ENCODE data around the gene TFR2.
A peak's percentile ranks its signal among the peaks of the same experiment; 100 is the strongest.

The TFR2 gene

GRCh38 chr7:100611983-100612729 is 29.2 kb downstream of the TFR2 start, which contains the start of gene MOSPD3:
TSS of gene MOSPD3 (plus strand) at chr7:100612540. CDS start at chr7:100612792, 252 bp downstream.
- DNase-seq, result peak; percentile 99

DNA sequence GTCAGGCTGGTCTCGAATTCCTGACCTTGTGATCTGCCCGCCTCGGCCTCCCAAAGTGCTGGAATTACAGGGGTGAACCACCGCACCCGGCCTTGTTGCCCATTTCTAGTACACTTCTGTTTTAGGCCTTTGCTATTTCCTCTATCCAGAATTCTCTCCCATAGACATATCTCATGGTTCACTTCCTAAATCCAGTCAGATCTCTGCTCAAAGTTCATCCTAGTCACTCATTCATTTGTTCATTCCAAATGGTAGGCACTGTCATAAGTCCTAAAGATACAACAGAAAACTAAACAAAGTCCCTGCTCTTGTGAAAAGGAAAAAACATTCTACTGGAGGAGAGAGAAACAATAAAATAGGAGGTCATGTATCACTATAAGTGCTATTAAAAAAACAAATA is 31.4 kb downstream of the TFR2 start:
- no peak for DNase-seq

- DNase-seq, result no peak
These were observed 34.2 kb downstream of the TFR2 start for GRCh38 chr7:100607111-100607510.

DNA sequence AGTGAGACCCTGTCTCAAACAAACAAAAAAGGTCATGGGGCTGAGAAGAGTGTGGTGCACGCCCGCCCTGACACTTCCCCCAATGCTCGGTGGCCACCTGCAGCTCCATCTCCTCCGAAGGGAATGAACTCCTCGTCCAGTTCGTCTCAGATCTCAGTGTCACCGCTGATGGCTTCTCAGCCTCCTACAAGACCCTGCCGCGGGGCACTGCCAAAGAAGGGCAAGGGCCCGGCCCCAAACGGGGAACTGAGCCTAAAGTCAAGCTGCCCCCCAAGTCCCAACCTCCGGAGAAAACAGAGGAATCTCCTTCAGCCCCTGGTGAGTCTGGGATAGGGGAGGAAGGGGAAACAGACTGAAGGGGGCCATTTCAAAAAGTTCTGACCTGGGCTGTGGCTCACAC is 35.0 kb downstream of the TFR2 start:
- no peak for DNase-seq

DNA sequence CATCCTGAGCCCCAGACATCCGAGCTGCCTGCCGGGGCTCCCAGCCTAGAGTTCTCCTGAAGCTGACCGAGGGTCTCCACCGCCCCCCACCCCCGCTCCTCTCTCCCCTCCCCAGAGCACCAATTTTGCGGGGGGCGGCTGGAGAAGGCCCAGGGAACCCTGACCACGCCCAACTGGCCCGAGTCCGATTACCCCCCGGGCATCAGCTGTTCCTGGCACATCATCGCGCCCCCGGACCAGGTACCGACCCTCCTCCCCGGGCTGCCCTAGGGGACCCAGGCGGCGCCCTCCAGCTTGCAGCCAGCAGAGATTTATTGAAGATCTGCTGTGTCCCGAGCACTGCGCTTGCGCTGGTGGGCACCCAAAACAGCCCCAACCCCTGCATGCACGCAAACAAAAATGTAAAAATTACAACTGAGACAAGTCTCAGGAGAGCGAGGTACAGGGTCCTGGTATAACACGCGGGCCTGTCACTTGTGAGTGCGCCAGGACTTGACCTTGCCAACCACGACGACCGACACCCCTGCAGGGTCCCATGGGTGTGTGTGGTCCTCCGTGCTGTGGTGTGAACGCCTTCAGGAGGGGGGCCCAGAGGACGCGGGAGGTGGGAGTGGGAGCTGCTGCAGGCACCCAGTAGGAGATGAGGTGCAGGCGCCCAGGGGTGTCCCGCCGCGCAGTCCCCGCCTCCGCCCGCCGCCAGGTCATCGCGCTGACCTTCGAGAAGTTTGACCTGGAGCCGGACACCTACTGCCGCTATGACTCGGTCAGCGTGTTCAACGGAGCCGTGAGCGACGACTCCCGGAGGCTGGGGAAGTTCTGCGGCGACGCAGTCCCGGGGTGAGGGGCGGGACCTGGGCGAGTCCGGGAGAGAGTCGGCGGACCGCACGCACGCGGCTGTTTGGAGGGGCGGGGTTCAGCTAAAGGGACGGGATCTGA is 36.1 kb downstream of the TFR2 start:
- DNase-seq, result no peak

DNA sequence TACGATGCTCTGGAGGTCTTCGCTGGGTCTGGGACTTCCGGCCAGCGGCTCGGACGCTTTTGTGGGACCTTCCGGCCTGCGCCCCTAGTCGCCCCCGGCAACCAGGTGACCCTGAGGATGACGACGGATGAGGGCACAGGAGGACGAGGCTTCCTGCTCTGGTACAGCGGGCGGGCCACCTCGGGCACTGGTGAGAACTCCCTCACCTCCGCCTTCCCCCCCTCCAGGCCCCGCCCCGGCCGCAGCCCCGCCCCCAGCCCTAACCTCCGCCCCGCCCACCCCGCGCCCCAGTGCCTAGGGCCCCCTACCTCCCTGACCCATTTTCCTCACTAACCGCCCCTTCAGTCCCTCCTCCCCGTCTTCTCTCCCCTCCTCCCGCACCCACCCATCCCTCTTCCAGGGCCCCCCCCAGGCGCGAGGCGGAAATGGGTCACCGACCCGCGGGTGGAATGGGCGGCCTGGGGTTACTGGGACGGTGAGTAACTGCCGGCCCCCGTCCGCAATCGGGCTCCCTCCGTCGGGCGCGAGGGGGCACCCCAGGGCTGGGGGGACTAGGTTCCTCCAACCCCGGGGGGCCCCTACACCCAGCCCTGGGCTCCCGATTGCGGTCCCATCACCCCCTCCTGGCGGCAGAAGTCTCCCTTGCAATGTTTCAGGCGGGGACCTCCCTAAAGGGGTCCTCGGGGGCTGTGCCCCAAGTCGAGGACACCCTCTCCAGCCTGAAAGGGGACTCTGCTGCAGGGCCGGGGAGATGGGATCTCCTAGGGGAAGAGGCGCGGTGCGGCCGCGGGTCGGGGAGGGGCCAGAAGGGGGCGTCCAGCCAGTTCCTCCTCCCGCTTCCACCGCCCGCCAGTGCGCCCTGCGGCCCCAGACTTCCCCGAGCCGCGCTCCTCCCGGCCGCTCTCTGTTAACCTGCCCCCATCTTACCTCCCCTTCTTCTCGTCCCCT is 37.0 kb downstream of the TFR2 start:
- peak; percentile 82 for DNase-seq

DNA sequence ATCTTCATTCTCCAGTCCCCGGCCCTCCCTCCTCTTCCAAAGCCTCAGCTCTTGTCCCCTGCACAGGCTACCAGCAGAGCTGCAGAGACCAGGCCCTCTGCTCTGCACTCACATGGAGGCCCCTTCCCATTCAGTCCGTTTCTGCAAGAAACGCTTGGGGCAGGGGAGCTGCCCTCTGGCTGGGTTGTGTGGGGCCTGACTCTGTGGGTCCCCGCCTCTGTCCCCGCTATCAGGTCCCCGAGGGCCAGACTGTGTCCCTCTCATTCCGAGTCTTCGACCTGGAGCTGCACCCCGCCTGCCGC is 37.7 kb downstream of the TFR2 start:
- peak; percentile 21 for DNase-seq

DNA sequence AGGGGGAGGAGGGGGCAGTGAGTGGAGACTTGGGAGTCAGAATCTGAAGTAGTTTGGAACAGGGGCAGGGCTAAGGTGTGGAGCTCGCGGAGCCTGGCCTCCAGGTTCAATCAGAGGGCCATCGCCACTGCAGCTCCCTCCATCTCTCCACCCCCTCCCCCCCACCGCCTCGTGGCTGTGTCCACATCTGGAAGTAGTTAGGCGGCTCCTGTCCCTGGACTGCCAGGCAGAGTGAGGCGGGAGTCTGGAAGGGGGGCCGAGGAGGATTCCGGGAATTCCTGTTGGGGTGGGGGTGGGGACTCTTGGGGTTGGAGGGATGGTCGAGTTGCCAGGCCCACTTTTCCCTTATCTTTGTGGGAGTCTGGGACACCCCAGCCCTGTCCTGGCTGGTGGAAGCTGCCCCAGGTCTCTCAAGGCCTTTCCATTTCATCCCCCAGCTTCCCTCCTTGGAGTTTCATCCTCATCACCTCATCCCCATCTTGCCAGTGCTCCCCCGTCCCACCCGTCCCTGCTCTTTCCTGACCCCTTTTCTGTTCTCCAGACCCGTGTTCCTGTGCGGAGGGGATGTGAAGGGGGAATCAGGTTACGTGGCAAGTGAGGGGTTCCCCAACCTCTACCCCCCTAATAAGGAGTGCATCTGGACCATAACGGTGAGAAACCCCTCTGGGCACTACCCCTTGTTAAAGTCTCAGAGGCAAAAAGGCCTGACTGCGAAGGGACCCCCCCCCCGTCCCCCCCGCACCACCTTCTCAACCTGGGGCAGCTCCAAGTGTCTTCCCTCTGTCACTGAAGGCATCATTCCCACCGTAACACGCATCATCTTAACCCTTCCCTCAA is 38.2 kb downstream of the TFR2 start:
- DNase-seq, result no peak

- DNase-seq, result no peak
These were observed 40.7 kb downstream of the TFR2 start for GRCh38 chr7:100600730-100601038.

- DNase-seq, result no peak
These were observed 41.2 kb downstream of the TFR2 start for GRCh38 chr7:100599911-100600729.

GRCh38 chr7:100598425-100598824 is 42.9 kb downstream of the TFR2 start:
- DNase-seq, result no peak

DNA sequence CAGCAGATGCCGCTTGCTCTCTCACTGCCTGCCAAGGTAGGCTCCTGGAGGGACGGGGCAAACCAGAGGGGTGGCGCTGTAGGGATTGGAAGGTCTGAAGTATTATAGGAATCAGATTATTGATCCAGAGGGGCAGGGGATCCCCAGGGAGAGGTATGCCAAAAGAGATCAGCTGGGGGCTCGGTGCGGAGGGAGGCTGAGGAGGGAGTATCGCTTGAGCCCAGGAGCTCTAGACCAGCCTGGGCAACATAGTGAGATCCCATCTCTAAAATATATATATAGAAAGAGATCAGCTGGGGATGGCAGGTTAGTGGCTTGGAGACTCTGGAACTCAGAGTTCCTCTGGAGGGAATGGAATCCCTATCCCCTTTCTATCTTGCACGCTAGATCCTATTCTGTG is 46.2 kb downstream of the TFR2 start:
- DNase-seq, result no peak

DNA sequence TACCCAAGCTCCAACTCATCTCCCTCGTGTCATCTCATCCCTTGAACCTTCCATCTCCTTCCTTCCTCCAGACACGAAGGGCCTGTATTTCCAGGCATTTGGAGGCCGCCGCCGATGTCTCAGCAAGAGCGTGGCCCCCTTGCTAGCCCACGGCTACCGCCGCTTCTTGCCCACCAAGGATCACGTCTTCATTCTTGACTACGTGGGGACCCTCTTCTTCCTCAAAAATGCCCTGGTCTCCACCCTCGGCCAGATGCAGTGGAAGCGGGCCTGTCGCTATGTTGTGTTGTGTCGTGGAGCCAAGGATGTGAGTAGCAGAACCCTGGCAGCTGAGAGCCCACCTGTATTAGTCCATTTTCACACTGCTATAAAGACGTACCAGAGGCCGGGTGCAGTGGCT is 49.8 kb downstream of the TFR2 start:
- no peak for DNase-seq

GRCh38 chr7:100590077-100590737 is 51.1 kb downstream of the TFR2 start:
- DNase-seq, result no peak

GRCh38 chr7:100589341-100589947 is 51.9 kb downstream of the TFR2 start:
- DNase-seq, result no peak

DNA sequence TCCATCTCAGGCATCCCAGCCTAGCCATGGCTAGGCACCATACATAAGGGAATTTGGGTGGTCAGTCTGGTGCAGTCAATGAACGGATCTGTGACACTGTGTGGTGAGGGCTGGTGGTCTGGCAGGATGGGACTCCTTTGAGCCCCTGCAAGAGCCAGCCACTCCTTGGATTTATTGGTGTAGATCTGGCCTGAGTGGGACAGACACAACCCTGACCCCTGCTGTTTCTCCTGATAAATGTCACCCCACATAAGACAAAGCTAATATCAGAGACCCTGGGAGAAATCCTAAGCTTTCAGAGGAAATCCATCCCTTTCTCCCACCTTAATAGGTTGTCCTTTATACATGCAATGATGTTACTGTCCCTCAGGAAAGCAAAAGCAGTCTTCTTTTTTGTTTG is 52.9 kb downstream of the TFR2 start:
- peak; percentile 59 for DNase-seq

DNA sequence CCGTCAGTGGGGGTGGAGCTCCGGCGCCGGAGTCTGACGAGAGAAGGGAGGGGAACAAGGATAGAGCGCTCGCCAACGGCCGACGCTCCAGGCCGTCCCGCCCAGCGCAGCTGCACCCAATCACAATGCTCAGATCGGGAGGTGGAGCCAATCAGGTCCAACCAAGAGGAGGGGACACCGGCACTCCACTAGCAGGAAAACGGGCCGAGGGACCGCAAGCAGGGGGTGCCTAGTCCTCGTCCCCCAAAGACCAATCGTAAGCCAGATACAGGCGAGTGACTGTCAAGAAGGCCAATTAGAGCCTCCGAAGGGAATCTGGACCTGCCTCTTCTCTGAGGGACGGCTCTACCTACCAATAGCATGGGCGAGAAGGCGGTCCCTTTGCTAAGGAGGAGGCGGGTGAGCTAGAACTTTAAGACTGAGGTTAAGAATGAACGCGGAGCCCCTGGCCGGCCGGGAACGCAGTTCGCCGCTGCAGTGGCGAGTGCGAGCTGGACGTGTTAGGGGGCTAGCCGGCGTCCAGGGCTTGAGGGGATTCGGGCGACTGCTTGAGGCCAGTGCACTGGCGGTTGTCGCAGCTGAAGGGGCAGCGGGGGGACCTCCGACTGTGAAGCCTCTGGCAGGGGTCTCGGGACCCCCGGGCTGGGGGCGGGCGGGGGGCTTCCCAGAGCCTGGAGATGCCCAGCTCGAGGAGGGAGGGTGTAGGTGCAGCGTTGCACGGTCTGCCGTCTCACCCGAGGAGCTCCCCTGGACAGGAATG is 54.9 kb downstream of the TFR2 start, which contains the start of gene FBXO24:
Gene FBXO24, plus strand, starts transcription at position 63 of the 760 bp plus-strand sequence. Its CDS starts 298 bp downstream, at position 361.
- DNase-seq, result peak; percentile 100

DNA sequence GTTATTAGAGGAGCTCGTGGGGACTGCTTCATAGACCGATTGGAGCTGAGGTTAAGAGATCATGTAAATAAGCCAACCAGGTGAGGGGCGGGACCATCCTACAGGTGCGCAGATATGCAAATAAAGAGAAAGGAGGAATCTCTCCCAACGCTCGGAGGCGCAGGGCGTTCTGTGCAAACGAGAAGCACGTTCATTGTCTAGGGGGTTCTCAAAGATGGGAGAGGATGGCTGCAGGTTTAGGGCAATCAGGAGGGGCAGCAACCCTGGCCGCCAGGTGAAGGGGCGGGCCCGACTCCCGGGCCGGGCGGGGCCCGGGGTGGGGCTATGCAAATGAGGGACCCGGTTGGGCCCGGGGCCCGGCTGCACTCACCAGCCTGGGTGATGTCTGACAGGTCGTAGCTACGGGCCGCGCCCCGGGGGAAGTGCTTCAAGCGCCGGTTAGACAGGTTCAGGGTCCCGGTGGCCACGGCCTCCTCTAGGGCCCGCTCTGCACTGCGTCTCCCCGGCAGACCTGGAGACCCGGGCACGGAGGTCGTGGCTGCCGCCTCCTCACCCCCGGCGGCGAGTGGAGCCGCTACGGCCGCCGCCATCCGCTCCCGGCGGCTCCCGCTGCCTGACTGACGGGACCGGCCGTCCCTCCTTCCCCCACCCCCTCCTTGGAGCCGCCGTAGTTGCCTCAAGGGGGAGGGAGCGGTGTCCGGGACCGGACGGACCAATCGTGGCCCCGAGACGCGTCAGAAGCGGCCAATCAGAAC is 55.7 kb downstream of the TFR2 start, which contains the start of gene LRCH4:
Gene LRCH4, minus strand, starts transcription at position 619 of the 755 bp plus-strand sequence. Its CDS starts 29 bp downstream, at position 590.
- peak; percentile 70 for DNase-seq

All from NCI-H82 (cell line).